ENCODE measurements around the gene RBM20.

The RBM20 gene

DNA sequence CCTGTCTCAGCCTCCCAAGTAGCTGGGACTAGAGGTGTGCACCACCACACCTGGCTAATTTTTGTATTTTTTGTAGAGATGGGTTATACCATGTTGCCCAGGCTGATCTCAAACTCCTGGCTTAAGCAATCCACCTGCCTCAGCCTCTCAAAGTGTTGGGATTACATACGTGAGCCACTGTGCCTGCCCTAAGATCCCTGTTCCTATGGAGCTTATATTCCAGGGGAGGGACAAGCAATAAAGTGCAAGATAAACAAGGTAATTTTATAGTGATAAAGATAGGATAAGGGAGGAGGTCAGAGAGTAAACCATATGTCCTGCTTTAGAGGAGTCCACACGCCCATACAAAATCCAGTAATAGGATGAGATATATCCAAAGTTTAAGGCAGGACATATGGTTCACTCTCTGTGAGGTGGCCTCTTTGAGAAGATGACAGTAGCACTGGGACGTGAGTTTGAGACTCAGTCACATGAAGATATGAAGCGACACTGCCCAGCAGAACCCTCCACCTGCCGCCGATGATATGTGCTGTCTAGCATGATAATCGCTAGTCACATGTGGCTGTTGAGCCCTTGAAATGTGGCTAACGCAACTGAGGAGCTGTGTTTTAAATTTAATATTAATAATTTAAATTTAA is 114.1 kb downstream of the RBM20 start:
- H3K36me3 ChIP-seq (replicated peaks; ENCODE audit: insufficient read depth, low read length), result no peaks in the 10 kb centered on the region
- H3K4me2 ChIP-seq (ENCODE audit: low read depth, low read length), result no peak overlapping the region
- no peaks in the 10 kb centered on the region for H4K20me1 ChIP-seq (ENCODE audit: insufficient read depth, low read length)
- peaks cover 5% of the 10 kb centered on the region; the same call in 1 of the 2 replicates for H3K27me3 ChIP-seq (replicated peaks; ENCODE audit: insufficient read depth, low read length)
- no peak overlapping the region for H3K9ac ChIP-seq (ENCODE audit: low read length)
- no peak overlapping the region for H3K4me3 ChIP-seq (ENCODE audit: low read length)
- H3K4me1 ChIP-seq (ENCODE audit: low read length), result no peaks in the 10 kb centered on the region
- TF ChIP-seq EZH2 (optimal IDR thresholded peaks at IDR 0.05; ENCODE audit: low read depth, low read length), result no peak
- no peak for TF ChIP-seq EZH2phosphoT487 (IDR thresholded peaks at IDR 0.05; ENCODE audit: low read length)
- TF ChIP-seq, protein P1, sequence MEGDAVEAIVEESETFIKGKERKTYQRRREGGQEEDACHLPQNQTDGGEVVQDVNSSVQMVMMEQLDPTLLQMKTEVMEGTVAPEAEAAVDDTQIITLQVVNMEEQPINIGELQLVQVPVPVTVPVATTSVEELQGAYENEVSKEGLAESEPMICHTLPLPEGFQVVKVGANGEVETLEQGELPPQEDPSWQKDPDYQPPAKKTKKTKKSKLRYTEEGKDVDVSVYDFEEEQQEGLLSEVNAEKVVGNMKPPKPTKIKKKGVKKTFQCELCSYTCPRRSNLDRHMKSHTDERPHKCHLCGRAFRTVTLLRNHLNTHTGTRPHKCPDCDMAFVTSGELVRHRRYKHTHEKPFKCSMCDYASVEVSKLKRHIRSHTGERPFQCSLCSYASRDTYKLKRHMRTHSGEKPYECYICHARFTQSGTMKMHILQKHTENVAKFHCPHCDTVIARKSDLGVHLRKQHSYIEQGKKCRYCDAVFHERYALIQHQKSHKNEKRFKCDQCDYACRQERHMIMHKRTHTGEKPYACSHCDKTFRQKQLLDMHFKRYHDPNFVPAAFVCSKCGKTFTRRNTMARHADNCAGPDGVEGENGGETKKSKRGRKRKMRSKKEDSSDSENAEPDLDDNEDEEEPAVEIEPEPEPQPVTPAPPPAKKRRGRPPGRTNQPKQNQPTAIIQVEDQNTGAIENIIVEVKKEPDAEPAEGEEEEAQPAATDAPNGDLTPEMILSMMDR (IDR thresholded peaks at IDR 0.05; ENCODE audit: low read length), result no peak
- no peak overlapping the region for H2AFZ ChIP-seq (ENCODE audit: low read length)
- H3K27ac ChIP-seq (ENCODE audit: low read length), result no peak overlapping the region
- H3K9me3 ChIP-seq (replicated peaks; ENCODE audit: insufficient read depth, low read length), result no peaks in the 10 kb centered on the region
- no peaks in the 10 kb centered on the region for H3F3A ChIP-seq (ENCODE audit: insufficient read depth, low read length)
- no peaks in the 10 kb centered on the region for H3K79me2 ChIP-seq (ENCODE audit: low read length)
- H3K9me2 ChIP-seq (replicated peaks; ENCODE audit: insufficient read depth, low read length), result no peaks in the 10 kb centered on the region
- no peak for DNase-seq

- Histone ChIP-seq H3K79me2 (ENCODE audit: low read length) (no peaks in the 10 kb centered on the region), H3K4me1 (ENCODE audit: low read length) (no peaks in the 10 kb centered on the region), H3F3A (ENCODE audit: insufficient read depth, low read length) (no peaks in the 10 kb centered on the region), H4K20me1 (ENCODE audit: insufficient read depth, low read length) (no peaks in the 10 kb centered on the region), H3K27me3 (replicated peaks; ENCODE audit: insufficient read depth, low read length) (peaks cover 5% of the 10 kb centered on the region; the same call in 1 of the 2 replicates), H3K4me3 (ENCODE audit: low read length) (no peak overlapping the region), H3K9ac (ENCODE audit: low read length) (no peak overlapping the region), H3K4me2 (ENCODE audit: low read depth, low read length) (no peak overlapping the region), H3K36me3 (replicated peaks; ENCODE audit: insufficient read depth, low read length) (no peaks in the 10 kb centered on the region), H2AFZ (ENCODE audit: low read length) (no peak overlapping the region), H3K9me2 (replicated peaks; ENCODE audit: insufficient read depth, low read length) (no peaks in the 10 kb centered on the region), H3K9me3 (replicated peaks; ENCODE audit: insufficient read depth, low read length) (no peaks in the 10 kb centered on the region), H3K27ac (ENCODE audit: low read length) (no peak overlapping the region)
- DNase-seq, result no peak
- no peak for TF ChIP-seq EZH2 (optimal IDR thresholded peaks at IDR 0.05; ENCODE audit: low read depth, low read length)
- TF ChIP-seq, protein P1 (IDR thresholded peaks at IDR 0.05; ENCODE audit: low read length), result no peak
- no peak for TF ChIP-seq EZH2phosphoT487 (IDR thresholded peaks at IDR 0.05; ENCODE audit: low read length)
These were observed 114.8 kb downstream of the RBM20 start for GRCh38 chr10:110758898-110759297.

DNA sequence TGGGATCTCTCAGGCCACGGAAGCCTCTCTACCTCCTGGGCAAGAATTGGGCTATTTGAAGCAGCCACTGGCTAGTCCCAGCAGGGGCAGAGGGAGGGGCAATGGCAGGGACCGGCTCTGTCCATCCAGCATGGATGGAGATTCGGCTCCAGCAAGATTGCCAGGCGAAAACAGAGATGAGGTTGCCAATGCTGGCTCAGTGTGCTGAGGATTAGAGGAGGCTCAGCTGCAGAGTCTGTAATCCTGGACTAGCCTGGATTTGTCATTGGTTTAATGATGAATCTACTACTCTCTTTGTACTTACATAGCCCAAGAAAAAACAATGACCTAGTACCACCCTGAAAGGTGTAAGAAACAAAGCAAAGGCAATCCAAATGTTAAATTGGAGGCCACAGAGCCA is 115.4 kb downstream of the RBM20 start:
- Histone ChIP-seq H3K27ac (ENCODE audit: low read length) (no peak overlapping the region), H3K79me2 (ENCODE audit: low read length) (no peaks in the 10 kb centered on the region), H3F3A (ENCODE audit: insufficient read depth, low read length) (no peaks in the 10 kb centered on the region), H3K4me3 (ENCODE audit: low read length) (no peak overlapping the region), H3K4me2 (ENCODE audit: low read depth, low read length) (no peak overlapping the region), H4K20me1 (ENCODE audit: insufficient read depth, low read length) (no peaks in the 10 kb centered on the region), H3K4me1 (ENCODE audit: low read length) (no peaks in the 10 kb centered on the region), H3K9ac (ENCODE audit: low read length) (no peak overlapping the region), H3K36me3 (replicated peaks; ENCODE audit: insufficient read depth, low read length) (no peaks in the 10 kb centered on the region), H3K9me3 (replicated peaks; ENCODE audit: insufficient read depth, low read length) (no peaks in the 10 kb centered on the region), H3K9me2 (replicated peaks; ENCODE audit: insufficient read depth, low read length) (no peaks in the 10 kb centered on the region), H3K27me3 (replicated peaks; ENCODE audit: insufficient read depth, low read length) (peaks cover 5% of the 10 kb centered on the region; the same call in 1 of the 2 replicates), H2AFZ (ENCODE audit: low read length) (no peak overlapping the region)
- TF ChIP-seq, protein P1 (IDR thresholded peaks at IDR 0.05; ENCODE audit: low read length), result no peak
- TF ChIP-seq EZH2phosphoT487 (IDR thresholded peaks at IDR 0.05; ENCODE audit: low read length) (no peak), EZH2 (optimal IDR thresholded peaks at IDR 0.05; ENCODE audit: low read depth, low read length) (no peak)
- no peak for DNase-seq

All from MM.1S (cell line).